ENCODE measurements around the gene TOMM70. TPM values are rescaled to one million over a fixed set of nuclear protein-coding genes. Genes with fewer than 3 reads are reported as not detected.

The TOMM70 gene
- polyA plus RNA-seq, 2 of the 4 experiments (the other 2 are of a cell fraction), result 49.3 to 61.8 TPM

DNA sequence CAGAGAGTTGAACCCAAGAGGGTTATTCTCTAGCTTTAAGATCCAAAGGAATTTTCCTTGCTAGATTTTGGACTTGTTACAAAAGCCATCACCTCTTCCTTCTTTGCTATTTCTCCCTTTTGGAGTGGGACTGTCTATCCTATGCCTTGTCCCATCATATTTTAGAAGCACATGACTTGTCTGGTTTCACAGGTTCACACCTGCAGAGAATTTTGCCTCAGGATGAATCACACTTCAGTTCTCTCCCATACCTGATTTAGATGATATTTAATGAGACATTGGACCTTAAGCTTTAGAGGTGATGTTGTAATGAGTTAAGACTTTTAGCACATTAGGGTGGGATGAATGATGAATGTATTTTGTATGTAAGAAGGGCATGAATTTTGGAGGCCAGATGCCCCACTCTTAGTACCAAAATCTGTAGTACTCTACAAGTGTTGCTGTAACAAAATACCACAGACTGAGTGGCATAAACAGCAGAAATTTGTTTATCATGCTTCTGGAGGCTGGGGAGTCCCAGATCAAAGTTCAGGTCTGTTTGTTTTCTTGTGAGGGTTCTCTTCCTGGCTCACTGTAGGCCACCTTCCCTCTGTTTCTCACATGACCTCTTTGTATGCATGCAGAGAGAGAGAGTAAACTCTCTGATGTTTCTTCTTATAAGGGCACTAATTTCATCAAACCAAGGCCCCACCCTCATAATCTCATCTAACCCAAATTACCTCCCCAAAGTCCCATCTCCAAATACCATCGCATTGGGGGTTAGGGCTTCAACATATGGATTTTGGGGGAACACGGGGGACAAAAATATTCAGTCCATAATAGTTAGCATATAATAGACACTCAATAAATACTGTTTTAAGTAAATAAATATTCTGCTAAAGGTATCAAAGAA is 10.4 kb upstream of the TOMM70 start:
- FAIRE-seq, result no peak
- H3K4me3 ChIP-seq, result no peak overlapping the region
- no peak overlapping the region for H3K27ac ChIP-seq
- no peak for TF ChIP-seq NR3C1 (IDR thresholded peaks at IDR 0.05)
- no peak for TF ChIP-seq NPAS2 (CRISPR knock-in tag; IDR thresholded peaks at IDR 0.05; ENCODE audit: borderline replicate concordance)
- no peak for TF ChIP-seq SMC3 (IDR thresholded peaks at IDR 0.05)
- TF ChIP-seq, protein P1, sequence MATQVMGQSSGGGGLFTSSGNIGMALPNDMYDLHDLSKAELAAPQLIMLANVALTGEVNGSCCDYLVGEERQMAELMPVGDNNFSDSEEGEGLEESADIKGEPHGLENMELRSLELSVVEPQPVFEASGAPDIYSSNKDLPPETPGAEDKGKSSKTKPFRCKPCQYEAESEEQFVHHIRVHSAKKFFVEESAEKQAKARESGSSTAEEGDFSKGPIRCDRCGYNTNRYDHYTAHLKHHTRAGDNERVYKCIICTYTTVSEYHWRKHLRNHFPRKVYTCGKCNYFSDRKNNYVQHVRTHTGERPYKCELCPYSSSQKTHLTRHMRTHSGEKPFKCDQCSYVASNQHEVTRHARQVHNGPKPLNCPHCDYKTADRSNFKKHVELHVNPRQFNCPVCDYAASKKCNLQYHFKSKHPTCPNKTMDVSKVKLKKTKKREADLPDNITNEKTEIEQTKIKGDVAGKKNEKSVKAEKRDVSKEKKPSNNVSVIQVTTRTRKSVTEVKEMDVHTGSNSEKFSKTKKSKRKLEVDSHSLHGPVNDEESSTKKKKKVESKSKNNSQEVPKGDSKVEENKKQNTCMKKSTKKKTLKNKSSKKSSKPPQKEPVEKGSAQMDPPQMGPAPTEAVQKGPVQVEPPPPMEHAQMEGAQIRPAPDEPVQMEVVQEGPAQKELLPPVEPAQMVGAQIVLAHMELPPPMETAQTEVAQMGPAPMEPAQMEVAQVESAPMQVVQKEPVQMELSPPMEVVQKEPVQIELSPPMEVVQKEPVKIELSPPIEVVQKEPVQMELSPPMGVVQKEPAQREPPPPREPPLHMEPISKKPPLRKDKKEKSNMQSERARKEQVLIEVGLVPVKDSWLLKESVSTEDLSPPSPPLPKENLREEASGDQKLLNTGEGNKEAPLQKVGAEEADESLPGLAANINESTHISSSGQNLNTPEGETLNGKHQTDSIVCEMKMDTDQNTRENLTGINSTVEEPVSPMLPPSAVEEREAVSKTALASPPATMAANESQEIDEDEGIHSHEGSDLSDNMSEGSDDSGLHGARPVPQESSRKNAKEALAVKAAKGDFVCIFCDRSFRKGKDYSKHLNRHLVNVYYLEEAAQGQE (IDR thresholded peaks at IDR 0.05), result no peak
- TF ChIP-seq, protein P2, sequence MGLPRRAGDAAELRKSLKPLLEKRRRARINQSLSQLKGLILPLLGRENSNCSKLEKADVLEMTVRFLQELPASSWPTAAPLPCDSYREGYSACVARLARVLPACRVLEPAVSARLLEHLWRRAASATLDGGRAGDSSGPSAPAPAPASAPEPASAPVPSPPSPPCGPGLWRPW (IDR thresholded peaks at IDR 0.05), result no peak
- no peak for TF ChIP-seq HEYL (CRISPR knock-in tag; IDR thresholded peaks at IDR 0.05)
- TF ChIP-seq HOXB13 (CRISPR knock-in tag; IDR thresholded peaks at IDR 0.05; ENCODE audit: low read depth), result no peak
- no peak for TF ChIP-seq RNF2 (IDR thresholded peaks at IDR 0.05; ENCODE audit: borderline replicate concordance, low read depth)
- no peak for DNase-seq (ENCODE audit: low read depth in 1 of 2, low spot score in 1 of 2)
- no peaks in the 10 kb centered on the region for H3K4me1 ChIP-seq
- ChIA-PET POLR2A (interaction anchor here (1.4 kb wide), 1 partner anchor 10 kb away, joined by 6 read pairs; the partner anchor contains the start of genes LNP1 and TOMM70), CTCF (interaction anchor here (0.5 to 1.6 kb wide), 3 partner anchors 10 to 1186 kb away, joined by 3 to 6 read pairs (median 3); partner anchors contain the start of genes LNP1 and TOMM70)
- 94% methylated on average over 2 of the region's 2 CpGs for WGBS (ENCODE audit: missing lambda C conversion rate)
- H3K4me2 ChIP-seq, result no peak overlapping the region
- no peak for ATAC-seq
- peaks cover 2% of the 10 kb centered on the region; the same call in 1 of the 3 replicates for H3K9me3 ChIP-seq

DNA sequence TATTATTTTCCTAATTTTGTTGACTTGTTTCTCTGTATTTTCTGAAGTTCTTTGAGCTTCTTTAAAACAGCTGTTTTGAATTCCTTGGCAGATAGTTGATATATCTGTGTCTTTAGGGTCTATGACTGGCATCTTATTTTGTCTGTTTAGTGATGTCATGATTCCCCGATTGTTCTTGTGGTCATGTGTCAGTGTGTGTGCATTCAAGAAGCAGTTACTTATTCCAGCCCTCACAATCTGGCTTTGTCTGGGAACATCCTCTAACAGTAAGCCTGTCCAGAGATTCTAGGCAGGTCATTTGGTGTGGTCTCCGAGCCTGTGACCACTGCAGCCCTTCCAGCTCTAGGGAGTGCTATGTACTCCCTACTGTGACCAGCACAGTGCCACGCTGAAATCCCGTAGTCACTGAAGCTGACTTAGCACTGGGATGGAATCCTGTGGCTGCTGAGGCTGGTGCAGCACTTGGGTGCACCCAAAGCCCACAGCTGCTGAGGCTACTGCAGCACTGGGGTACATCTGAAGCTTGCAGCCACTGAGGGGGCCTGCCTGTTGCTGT is 7.2 kb upstream of the TOMM70 start:
- ATAC-seq (no peak), DNase-seq (ENCODE audit: low read depth in 1 of 2, low spot score in 1 of 2) (no peak), FAIRE-seq (no peak)
- Histone ChIP-seq H3K4me1 (peaks cover 7% of the 10 kb centered on the region; the same call in 1 of the 3 replicates), H3K9me3 (peaks cover 2% of the 10 kb centered on the region; the same call in 1 of the 3 replicates), H3K27ac (no peak overlapping the region), H3K4me3 (no peak overlapping the region), H3K4me2 (no peak overlapping the region)
- TF ChIP-seq CBX2 (IDR thresholded peaks at IDR 0.05; ENCODE audit: borderline replicate concordance, low read depth), result no peak
- TF ChIP-seq EP300 (IDR thresholded peaks at IDR 0.05), result no peak
- TF ChIP-seq SMC3 (IDR thresholded peaks at IDR 0.05), result no peak
- TF ChIP-seq FOXS1 (CRISPR knock-in tag; IDR thresholded peaks at IDR 0.05), result no peak
- TF ChIP-seq CHD2 (IDR thresholded peaks at IDR 0.05; ENCODE audit: low read length, partially characterized antibody), result no peak
- no peak for TF ChIP-seq EHF (CRISPR knock-in tag; IDR thresholded peaks at IDR 0.05)
- TF ChIP-seq HOXA7 (CRISPR knock-in tag; IDR thresholded peaks at IDR 0.05), result no peak
- TF ChIP-seq, protein P3, sequence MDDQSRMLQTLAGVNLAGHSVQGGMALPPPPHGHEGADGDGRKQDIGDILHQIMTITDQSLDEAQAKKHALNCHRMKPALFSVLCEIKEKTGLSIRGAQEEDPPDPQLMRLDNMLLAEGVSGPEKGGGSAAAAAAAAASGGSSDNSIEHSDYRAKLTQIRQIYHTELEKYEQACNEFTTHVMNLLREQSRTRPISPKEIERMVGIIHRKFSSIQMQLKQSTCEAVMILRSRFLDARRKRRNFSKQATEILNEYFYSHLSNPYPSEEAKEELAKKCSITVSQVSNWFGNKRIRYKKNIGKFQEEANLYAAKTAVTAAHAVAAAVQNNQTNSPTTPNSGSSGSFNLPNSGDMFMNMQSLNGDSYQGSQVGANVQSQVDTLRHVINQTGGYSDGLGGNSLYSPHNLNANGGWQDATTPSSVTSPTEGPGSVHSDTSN (IDR thresholded peaks at IDR 0.05), result no peak
- ChIA-PET CTCF (interaction anchor here (1.8 kb wide), 1 partner anchor 55 kb away, joined by 5 read pairs; no protein-coding TSS in a partner anchor), POLR2A (no interaction called here)
- 81% methylated on average over 4 of the region's 4 CpGs for WGBS (ENCODE audit: missing lambda C conversion rate)

DNA sequence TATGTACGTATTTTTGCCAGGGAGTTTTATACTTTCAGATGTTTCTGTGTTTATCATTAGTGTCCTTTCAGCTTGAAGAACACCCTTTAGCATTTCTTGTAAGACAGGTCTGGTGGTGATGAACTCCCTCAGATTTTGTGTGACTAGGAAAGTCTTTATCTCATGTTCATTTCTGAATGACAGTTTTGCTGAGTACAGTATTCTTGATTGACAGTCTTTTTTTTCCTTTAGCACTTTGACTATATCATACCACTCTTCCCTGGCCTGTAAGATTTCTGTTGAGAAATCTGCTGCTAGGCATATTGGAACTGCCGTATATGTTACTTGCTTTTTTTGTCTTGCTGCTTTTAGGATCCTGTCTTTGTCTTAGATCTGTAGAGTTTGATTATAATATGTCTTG is 6.3 kb upstream of the TOMM70 start:
- Histone ChIP-seq H3K4me1 (peaks cover 14% of the 10 kb centered on the region; the same call in 1 of the 3 replicates), H3K4me3 (no peak overlapping the region), H3K27ac (no peak overlapping the region), H3K4me2 (no peak overlapping the region), H3K9me3 (peaks cover 2% of the 10 kb centered on the region; the same call in 1 of the 3 replicates)
- WGBS (ENCODE audit: missing lambda C conversion rate), result 93% methylated on average over 2 of the region's 2 CpGs
- ChIA-PET POLR2A (no interaction called here), CTCF (no interaction called here)
- DNase-seq (ENCODE audit: low read depth in 1 of 2, low spot score in 1 of 2) (no peak), FAIRE-seq (no peak), ATAC-seq (no peak)
- TF ChIP-seq MAZ (IDR thresholded peaks at IDR 0.05; ENCODE audit: borderline replicate concordance, low read depth, low read length) (no peak), MAFK (IDR thresholded peaks at IDR 0.05; ENCODE audit: partially characterized antibody) (no peak), RAD21 (conservative IDR thresholded peaks at IDR 0.05 in 1 of 2, IDR thresholded peaks at IDR 0.05 in 1 of 2) (no peak), RARB (CRISPR knock-in tag; IDR thresholded peaks at IDR 0.05) (no peak), JUN (IDR thresholded peaks at IDR 0.05) (no peak), SMC3 (IDR thresholded peaks at IDR 0.05) (no peak), CHD4 (IDR thresholded peaks at IDR 0.05; ENCODE audit: borderline replicate concordance) (no peak), NR3C1 (IDR thresholded peaks at IDR 0.05) (no peak), FOXS1 (CRISPR knock-in tag; IDR thresholded peaks at IDR 0.05) (no peak)
- TF ChIP-seq, protein P1 (IDR thresholded peaks at IDR 0.05), result no peak

All from A549 (cell line).